HT-29 (cell line): Measurements from ENCODE around the gene MAP4K5. TPM values are rescaled to one million over a fixed set of nuclear protein-coding genes. Genes with fewer than 3 reads are reported as not detected.

Experiments
- DNase-seq: peaks from one replicate; pipeline ENCODE4 v3.0.0-alpha.2; 2015; ENCODE audit warnings: low spot score
- total RNA-seq: library from RNA; depleted of rRNA; stranded (reverse); fragments of >200 nt; shearing (Covaris generic); gene quantifications from 2 replicates; pipeline ENCODE4 v1.2.3, GENCODE V29; 2014

MAP4K5 gene
- total RNA-seq, 1 experiment from 2014 or later: 34.1 TPM

- DNase-seq: no peak
Measured at GRCh38 chr14:50400461-50400860, 131.9 kb downstream of the MAP4K5 start.

GRCh38 chr14:50399251-50400032, 132.9 kb downstream of the MAP4K5 start:
- peak; percentile 25 for DNase-seq

- no peak for DNase-seq
Measured at GRCh38 chr14:50398189-50398580, 134.2 kb downstream of the MAP4K5 start.

- peak; percentile 32 for DNase-seq
Measured at GRCh38 chr14:50397390-50398188, 134.8 kb downstream of the MAP4K5 start.

GRCh38 chr14:50396631-50397389, 135.6 kb downstream of the MAP4K5 start, which contains the start of gene CDKL1:
Gene CDKL1 (minus strand): TSS chr14:50396881. CDS start chr14:50395868, 1,013 bp downstream.
- peak; percentile 75 for DNase-seq

GRCh38 chr14:50395448-50395847, 136.9 kb downstream of the MAP4K5 start:
- no peak for DNase-seq

GRCh38 chr14:50394713-50395112, 137.7 kb downstream of the MAP4K5 start:
- no peak for DNase-seq

- DNase-seq: no peak
Measured at GRCh38 chr14:50389668-50390441, 142.5 kb downstream of the MAP4K5 start.

- no peak for DNase-seq
Measured at GRCh38 chr14:50388256-50388931, 144.0 kb downstream of the MAP4K5 start.

- DNase-seq: no peak
Measured at GRCh38 chr14:50387548-50387947, 144.8 kb downstream of the MAP4K5 start.

GRCh38 chr14:50383618-50384225, 148.6 kb downstream of the MAP4K5 start:
- no peak for DNase-seq

GRCh38 chr14:50381823-50382287, 150.5 kb downstream of the MAP4K5 start:
- DNase-seq: no peak

- no peak for DNase-seq
Measured at GRCh38 chr14:50381008-50381407, 151.4 kb downstream of the MAP4K5 start.

- no peak for DNase-seq
Measured at GRCh38 chr14:50380455-50380854, 151.9 kb downstream of the MAP4K5 start.

GRCh38 chr14:50379563-50379962, 152.8 kb downstream of the MAP4K5 start:
- DNase-seq: no peak

GRCh38 chr14:50377550-50378085, 154.8 kb downstream of the MAP4K5 start:
- no peak for DNase-seq

- no peak for DNase-seq
Measured at GRCh38 chr14:50375760-50376159, 156.6 kb downstream of the MAP4K5 start.

- DNase-seq: no peak
Measured at GRCh38 chr14:50373959-50374358, 158.4 kb downstream of the MAP4K5 start.

- no peak for DNase-seq
Measured at GRCh38 chr14:50371546-50371945, 160.8 kb downstream of the MAP4K5 start.
